Suprapubic skin (tissue), 4 donors: ENCODE results near the gene CAMK1. TPM values are rescaled to one million over a fixed set of nuclear protein-coding genes. Genes with fewer than 3 reads are reported as not detected.

ENCODE experiments used
- DNase-seq, 2 donors: peaks; one replicate each; pipeline ENCODE4 v3.0.0-alpha.2; 2019; ENCODE audit warnings: low spot score in 2 of 2
- H3K27ac ChIP-seq: fragments of 200-600 bp; sonication (generic); one replicate; pipeline ENCODE4 v1.5.1; 2019
- H3K27me3 ChIP-seq: fragments of 200-600 bp; sonication (generic); one replicate; pipeline ENCODE4 v1.5.1; 2019
- H3K36me3 ChIP-seq: fragments of 200-600 bp; sonication (generic); one replicate; pipeline ENCODE4 v1.5.1; 2019
- H3K4me1 ChIP-seq: fragments of 200-600 bp; sonication (generic); one replicate; pipeline ENCODE4 v1.5.1; 2019
- H3K4me3 ChIP-seq: fragments of 200-600 bp; sonication (generic); one replicate; pipeline ENCODE4 v1.5.1; 2019; ENCODE audit warnings: mild to moderate bottlenecking
- H3K9me3 ChIP-seq: fragments of 200-600 bp; sonication (generic); one replicate; pipeline ENCODE4 v1.5.1; 2019
- EP300 ChIP-seq: sonication (generic); formaldehyde crosslinking; IDR thresholded peaks from one replicate; pipeline ENCODE4 v1.6.1; 2017; ENCODE audit warnings: antibody characterized with exemption
- POLR2A ChIP-seq, 2 donors: fragments of 450-650 bp; IDR thresholded peaks; one replicate each; pipeline ENCODE4 v1.6.1; 2017; ENCODE audit warnings: antibody characterized with exemption in 2 of 2, mild to moderate bottlenecking in 2 of 2, moderate library complexity in 2 of 2
- POLR2AphosphoS5 ChIP-seq, 3 donors: sonication (generic); formaldehyde crosslinking; IDR thresholded peaks; one replicate each; pipeline ENCODE4 v1.6.1; 2017; ENCODE audit warnings: antibody characterized with exemption in 3 of 3
- WGBS: methylation state at CpG from one replicate; pipeline ENCODE4 v1.1.5; 2018; 5-methylcytosine and 5-hydroxymethylcytosine counted together
- total RNA-seq, 4 donors: library from RNA; depleted of rRNA; stranded (reverse); fragments of >200 nt; gene quantifications; one replicate each; pipeline ENCODE4 v1.1.0, GENCODE V29; 2016
- TF ChIP-seq, protein P1 (sequence below), 2 donors: fragments of 200-600 bp in 1 of 2; fragments of 450-650 bp in 1 of 2; sonication (generic) in 1 of 2; IDR thresholded peaks; one replicate each; pipeline ENCODE4 v1.5.1; 2016 to 2019; ENCODE audit warnings: antibody characterized with exemption in 2 of 2, mild to moderate bottlenecking in 1 of 2, moderate library complexity in 1 of 2

The CAMK1 gene
- total RNA-seq, 4 donors from 2014 or later = 3.3 to 13.0 (median 5.2) TPM

DNA sequence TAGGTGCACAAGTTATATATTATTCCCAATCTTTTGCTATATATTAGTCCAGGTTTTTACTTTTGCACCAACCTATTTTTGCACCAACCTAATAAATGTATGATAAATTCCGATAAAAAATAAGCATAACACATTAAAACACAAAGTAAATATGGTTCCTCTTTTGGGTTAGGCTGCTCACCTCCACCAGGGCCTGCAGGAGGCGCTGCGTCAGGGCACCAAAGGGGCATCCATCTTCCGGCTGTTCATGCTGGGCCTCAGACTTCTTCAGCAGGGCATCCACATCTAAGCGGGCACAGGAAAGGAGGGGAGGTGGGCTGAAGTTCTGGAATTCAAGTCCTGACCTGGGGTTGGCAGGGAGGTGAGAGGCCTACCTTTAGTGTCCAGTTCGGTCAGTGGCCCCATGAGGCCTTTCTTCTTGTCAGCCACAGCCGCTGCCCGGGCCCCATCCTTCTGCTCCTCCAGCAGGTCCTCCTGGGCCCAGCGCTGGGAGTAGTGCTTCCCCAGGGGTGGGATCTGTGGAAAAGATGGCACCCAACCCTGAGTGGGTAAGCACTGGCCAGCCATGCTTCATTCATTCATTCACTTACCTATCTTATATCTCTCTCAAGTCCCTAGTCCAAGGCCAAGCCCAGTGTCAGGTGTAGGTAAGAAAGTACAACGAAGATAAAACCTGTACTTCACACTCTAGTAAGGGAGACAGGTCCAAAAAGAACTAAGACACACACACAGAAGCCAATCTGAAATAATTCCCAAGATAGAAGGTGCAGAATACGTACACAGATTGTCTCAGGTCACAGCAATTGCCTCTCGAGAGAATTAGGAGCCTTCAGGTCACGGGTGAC lies 17.3 kb upstream of the CAMK1 start:
- Histone ChIP-seq H3K27me3 (no peaks in the 10 kb centered on the region), H3K4me3 (no peak overlapping the region), H3K9me3 (no peaks in the 10 kb centered on the region), H3K27ac (no peak overlapping the region), H3K36me3 (peaks cover 74% of the 10 kb centered on the region), H3K4me1 (peaks cover 10% of the 10 kb centered on the region)
- no peak for TF ChIP-seq POLR2AphosphoS5 (IDR thresholded peaks at IDR 0.05)
- TF ChIP-seq POLR2A (IDR thresholded peaks at IDR 0.05) = no peak
- TF ChIP-seq EP300 = no peak
- TF ChIP-seq, protein P1, sequence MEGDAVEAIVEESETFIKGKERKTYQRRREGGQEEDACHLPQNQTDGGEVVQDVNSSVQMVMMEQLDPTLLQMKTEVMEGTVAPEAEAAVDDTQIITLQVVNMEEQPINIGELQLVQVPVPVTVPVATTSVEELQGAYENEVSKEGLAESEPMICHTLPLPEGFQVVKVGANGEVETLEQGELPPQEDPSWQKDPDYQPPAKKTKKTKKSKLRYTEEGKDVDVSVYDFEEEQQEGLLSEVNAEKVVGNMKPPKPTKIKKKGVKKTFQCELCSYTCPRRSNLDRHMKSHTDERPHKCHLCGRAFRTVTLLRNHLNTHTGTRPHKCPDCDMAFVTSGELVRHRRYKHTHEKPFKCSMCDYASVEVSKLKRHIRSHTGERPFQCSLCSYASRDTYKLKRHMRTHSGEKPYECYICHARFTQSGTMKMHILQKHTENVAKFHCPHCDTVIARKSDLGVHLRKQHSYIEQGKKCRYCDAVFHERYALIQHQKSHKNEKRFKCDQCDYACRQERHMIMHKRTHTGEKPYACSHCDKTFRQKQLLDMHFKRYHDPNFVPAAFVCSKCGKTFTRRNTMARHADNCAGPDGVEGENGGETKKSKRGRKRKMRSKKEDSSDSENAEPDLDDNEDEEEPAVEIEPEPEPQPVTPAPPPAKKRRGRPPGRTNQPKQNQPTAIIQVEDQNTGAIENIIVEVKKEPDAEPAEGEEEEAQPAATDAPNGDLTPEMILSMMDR (IDR thresholded peaks at IDR 0.05) = no peak
- no peak for DNase-seq
- 93% methylated on average over 10 of the region's 13 CpGs for WGBS

DNA sequence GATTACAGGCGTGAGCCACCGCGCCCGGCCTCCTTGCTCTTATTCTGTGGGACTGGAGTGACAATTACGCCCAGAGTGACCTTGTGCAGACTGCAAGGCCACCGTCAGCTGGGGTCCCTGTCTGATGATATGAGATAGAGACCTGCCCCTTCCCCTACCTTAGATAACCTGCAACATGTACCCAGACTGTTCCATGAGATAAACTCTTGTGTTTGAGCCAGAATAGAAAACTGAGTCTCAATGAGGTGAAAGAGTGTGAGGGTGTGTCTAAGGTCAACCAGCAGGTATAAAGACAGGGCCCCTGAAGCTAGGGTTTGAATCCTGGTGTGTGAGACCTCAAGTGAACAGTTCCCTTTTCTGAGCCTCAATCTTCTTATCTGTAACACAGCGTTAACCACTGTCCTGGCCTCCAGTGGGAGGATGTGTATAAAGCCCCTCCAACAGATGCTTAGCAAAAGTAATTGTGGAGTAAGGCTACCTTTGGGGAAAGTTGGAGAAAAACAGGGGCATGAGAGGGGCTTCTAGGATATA lies 16.5 kb upstream of the CAMK1 start:
- Histone ChIP-seq H3K36me3 (peaks cover 82% of the 10 kb centered on the region), H3K4me3 (no peak overlapping the region), H3K27ac (no peak overlapping the region), H3K9me3 (no peaks in the 10 kb centered on the region), H3K27me3 (no peaks in the 10 kb centered on the region), H3K4me1 (peaks cover 4% of the 10 kb centered on the region)
- no peak for TF ChIP-seq POLR2A (IDR thresholded peaks at IDR 0.05)
- no peak for TF ChIP-seq EP300
- TF ChIP-seq, protein P1 (IDR thresholded peaks at IDR 0.05) = no peak
- TF ChIP-seq POLR2AphosphoS5 (IDR thresholded peaks at IDR 0.05) = no peak
- 92% methylated on average over 3 of the region's 7 CpGs for WGBS
- no peak for DNase-seq

DNA sequence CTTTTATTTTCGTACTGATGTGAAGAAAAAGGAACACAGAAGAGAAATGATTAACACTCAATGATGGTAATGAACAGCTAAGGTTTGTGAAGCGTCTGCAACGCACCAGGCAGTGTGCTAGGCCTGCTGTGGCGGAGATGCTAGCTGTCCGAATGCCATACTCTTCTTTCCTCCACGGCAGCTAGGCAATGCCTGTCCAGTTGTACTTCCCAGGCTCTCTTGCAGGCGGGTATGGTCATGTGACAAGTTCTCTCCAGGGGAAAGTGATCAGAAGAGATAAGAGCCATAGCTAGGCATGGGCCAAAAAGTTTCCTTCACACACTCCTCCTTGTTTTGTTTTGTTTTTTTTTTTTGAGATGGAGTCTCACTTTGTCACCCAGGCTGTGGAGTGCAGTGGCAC lies 15.9 kb upstream of the CAMK1 start:
- no peak overlapping the region for H3K4me3 ChIP-seq
- no peaks in the 10 kb centered on the region for H3K27me3 ChIP-seq
- peaks cover 4% of the 10 kb centered on the region for H3K4me1 ChIP-seq
- no peaks in the 10 kb centered on the region for H3K9me3 ChIP-seq
- TF ChIP-seq POLR2A (IDR thresholded peaks at IDR 0.05) (no peak), EP300 (no peak), POLR2AphosphoS5 (IDR thresholded peaks at IDR 0.05) (no peak)
- TF ChIP-seq, protein P1 (IDR thresholded peaks at IDR 0.05) = no peak
- DNase-seq = no peak
- 82% methylated on average over 7 of the region's 7 CpGs for WGBS
- H3K36me3 ChIP-seq = peaks cover 82% of the 10 kb centered on the region
- H3K27ac ChIP-seq = no peak overlapping the region

DNA sequence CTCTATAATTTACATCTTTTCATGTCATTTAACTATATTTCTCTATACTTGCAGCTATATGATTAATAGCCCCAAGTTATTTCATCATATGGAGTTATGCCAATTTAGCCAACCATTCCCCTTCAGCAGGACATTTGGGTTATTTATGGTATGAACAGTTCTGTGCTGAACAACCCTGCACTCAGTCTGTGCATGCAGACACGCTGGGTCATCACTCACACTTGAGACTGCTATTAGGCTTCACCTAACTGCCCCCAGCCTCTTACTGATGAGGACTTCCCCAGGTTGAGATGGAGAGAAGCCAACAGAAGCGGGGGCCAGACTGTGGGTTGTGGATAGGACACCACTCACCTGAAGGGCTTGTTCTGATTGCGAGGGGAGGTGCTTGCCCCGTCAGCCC lies 15.2 kb upstream of the CAMK1 start:
- no peaks in the 10 kb centered on the region for H3K27me3 ChIP-seq
- no peak for DNase-seq
- 89% methylated on average over 4 of the region's 4 CpGs for WGBS
- H3K27ac ChIP-seq = no peak overlapping the region
- no peaks in the 10 kb centered on the region for H3K9me3 ChIP-seq
- TF ChIP-seq POLR2A (IDR thresholded peaks at IDR 0.05) (no peak), POLR2AphosphoS5 (IDR thresholded peaks at IDR 0.05) (no peak), EP300 (no peak)
- TF ChIP-seq, protein P1 (IDR thresholded peaks at IDR 0.05) = no peak
- peaks cover 4% of the 10 kb centered on the region for H3K4me1 ChIP-seq
- H3K36me3 ChIP-seq = peaks cover 85% of the 10 kb centered on the region
- H3K4me3 ChIP-seq = no peak overlapping the region

DNA sequence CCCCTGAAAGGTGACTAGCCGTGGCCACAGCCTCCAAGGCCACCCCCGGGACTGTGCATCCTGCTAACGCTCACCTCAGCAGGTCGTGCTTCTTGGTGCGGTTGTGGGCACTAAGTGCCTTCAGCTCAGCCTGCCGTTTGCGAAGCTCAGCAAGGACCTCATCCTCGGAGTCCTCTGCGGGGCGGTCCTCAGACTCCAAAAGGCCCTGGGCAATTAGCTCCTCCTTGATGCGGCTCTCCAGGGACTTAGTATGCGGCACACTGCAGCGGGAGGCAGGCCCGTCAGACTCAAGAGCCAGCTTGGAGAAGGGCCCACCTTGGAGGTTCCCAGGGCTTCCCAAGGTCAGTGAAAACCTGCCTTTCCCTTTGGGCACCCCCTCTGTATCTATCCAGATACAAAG lies 14.2 kb upstream of the CAMK1 start:
- no peak overlapping the region for H3K27ac ChIP-seq
- peaks cover 4% of the 10 kb centered on the region for H3K4me1 ChIP-seq
- no peak for TF ChIP-seq POLR2A (IDR thresholded peaks at IDR 0.05)
- TF ChIP-seq, protein P1 (IDR thresholded peaks at IDR 0.05) = no peak
- TF ChIP-seq POLR2AphosphoS5 (IDR thresholded peaks at IDR 0.05) = no peak
- TF ChIP-seq EP300 = no peak
- WGBS = 87% methylated on average over 5 of the region's 14 CpGs
- no peaks in the 10 kb centered on the region for H3K27me3 ChIP-seq
- DNase-seq = no peak
- H3K36me3 ChIP-seq = peaks cover 77% of the 10 kb centered on the region
- H3K4me3 ChIP-seq = no peak overlapping the region
- no peaks in the 10 kb centered on the region for H3K9me3 ChIP-seq
